Tibial nerve (tissue), 4 donors: ENCODE data around the gene CASP9.

Experiments used
- EP300 ChIP-seq, 2 donors: sonication (generic); formaldehyde crosslinking; IDR thresholded peaks; one replicate each; pipeline ENCODE4 v1.6.1; 2017; ENCODE audit warnings: antibody characterized with exemption in 2 of 2, mild to moderate bottlenecking in 1 of 2
- TF ChIP-seq, protein P1 (sequence below), 5 experiments: fragments of 200-600 bp in 3 of 5; fragments of 450-650 bp in 2 of 5; sonication (generic) in 3 of 5; IDR thresholded peaks; one replicate each; pipeline ENCODE4 v1.5.1; 2016 to 2019; ENCODE audit warnings: antibody characterized with exemption in 5 of 5, mild to moderate bottlenecking in 3 of 5, moderate library complexity in 2 of 5

DNA sequence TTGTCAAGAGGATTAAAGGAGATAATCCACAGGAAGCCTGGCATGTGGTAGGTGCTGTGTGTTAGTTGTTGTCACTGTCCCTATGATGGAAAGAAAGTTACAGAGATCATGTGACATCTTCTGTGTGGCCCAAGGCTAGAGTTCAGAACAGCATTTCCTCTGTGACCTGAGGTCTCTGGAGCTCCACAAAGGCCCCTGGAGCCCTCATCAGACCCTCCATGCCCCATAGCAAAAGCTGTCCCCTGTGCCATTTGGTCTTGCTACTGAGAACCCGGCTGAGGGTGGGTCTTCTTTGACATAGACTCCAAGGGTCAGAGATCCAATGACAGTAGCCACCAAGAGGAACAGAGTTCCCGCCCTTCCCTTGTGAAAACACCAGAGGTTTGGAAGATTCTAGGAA is 40.0 kb downstream of the CASP9 start:
- TF ChIP-seq, protein P1, sequence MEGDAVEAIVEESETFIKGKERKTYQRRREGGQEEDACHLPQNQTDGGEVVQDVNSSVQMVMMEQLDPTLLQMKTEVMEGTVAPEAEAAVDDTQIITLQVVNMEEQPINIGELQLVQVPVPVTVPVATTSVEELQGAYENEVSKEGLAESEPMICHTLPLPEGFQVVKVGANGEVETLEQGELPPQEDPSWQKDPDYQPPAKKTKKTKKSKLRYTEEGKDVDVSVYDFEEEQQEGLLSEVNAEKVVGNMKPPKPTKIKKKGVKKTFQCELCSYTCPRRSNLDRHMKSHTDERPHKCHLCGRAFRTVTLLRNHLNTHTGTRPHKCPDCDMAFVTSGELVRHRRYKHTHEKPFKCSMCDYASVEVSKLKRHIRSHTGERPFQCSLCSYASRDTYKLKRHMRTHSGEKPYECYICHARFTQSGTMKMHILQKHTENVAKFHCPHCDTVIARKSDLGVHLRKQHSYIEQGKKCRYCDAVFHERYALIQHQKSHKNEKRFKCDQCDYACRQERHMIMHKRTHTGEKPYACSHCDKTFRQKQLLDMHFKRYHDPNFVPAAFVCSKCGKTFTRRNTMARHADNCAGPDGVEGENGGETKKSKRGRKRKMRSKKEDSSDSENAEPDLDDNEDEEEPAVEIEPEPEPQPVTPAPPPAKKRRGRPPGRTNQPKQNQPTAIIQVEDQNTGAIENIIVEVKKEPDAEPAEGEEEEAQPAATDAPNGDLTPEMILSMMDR (IDR thresholded peaks at IDR 0.05): no peak
- TF ChIP-seq EP300 (IDR thresholded peaks at IDR 0.05): no peak
